HepG2 (cell line): ENCODE data around the gene CDV3. TPM values are rescaled to one million over a fixed set of nuclear protein-coding genes. Genes with fewer than 3 reads are reported as not detected.
A peak's percentile ranks its signal among the peaks of the same experiment; 100 is the strongest.

Source experiments
- ATAC-seq: fragments of 200-7000 bp; cut with Tn5 transposase; 3 replicates; pipeline ENCODE4 v1.9.1; 2020; ENCODE audit warnings: mild to moderate bottlenecking, moderate library complexity
- BruUV-seq: library from RNA; stranded (reverse); fragments of 400-500 nt; replicated peaks from 2 replicates; lab custom pipeline; 2021; lab: Mats Ljungman, UMichigan
- CTCF ChIA-PET: fragments of 300-600 bp; formaldehyde crosslinking; extraction: SDS; loops from one replicate; lab custom pipeline; 2021; ENCODE audit warnings: low total read pairs, inconsistent platforms, low intra/inter-chr PET ratio; lab: Yijun Ruan, JAX
- POLR2A ChIA-PET: fragments of 350-600 bp; sonication (Branson Sonifier 250); formaldehyde crosslinking; loops from one replicate; lab custom pipeline; 2020; ENCODE audit warnings: antibody characterized with exemption, inconsistent platforms; lab: Yijun Ruan, JAX
- DNase-seq: peaks from one replicate; pipeline ENCODE4 v3.0.0-alpha.2; 2015; ENCODE audit warnings: low spot score
- FAIRE-seq: peaks from 3 replicates; lab custom pipeline; 2011; peaks lifted over from hg19 to GRCh38; lab: Jason Lieb, UNC
- H2AFZ ChIP-seq: one replicate; pipeline ENCODE4 v1.6.1; 2011; ENCODE audit warnings: low read length, inconsistent platforms
- H3K27ac ChIP-seq: fragments of 300-600 bp; 3 replicates; pipeline ENCODE4 v1.8.0; 2011; ENCODE audit warnings: mixed run types, mild to moderate bottlenecking, mixed read lengths, low read length, inconsistent platforms; ENCODE audit not compliant: insufficient read depth; ENCODE audit errors: extremely low read length
- H3K27me3 ChIP-seq, 2 experiments: fragments of 200-600 bp in 1 of 2; 2 replicates in 1 of 2; 3 replicates in 1 of 2; pipeline versions ENCODE4 v1.6.0 to v1.8.0; 2011; ENCODE audit warnings: low read length in 2 of 2, mild to moderate bottlenecking in 2 of 2, moderate library complexity in 2 of 2, inconsistent platforms in 1 of 2; ENCODE audit not compliant: insufficient read depth in 2 of 2, control insufficient read depth in 1 of 2
- H3K36me3 ChIP-seq, 2 experiments: fragments of 200-600 bp in 1 of 2; replicated peaks in 1 of 2; 2 replicates in 1 of 2; 3 replicates in 1 of 2; pipeline versions ENCODE4 v1.5.1 to v1.8.0; 2011; ENCODE audit warnings: low read length in 2 of 2, inconsistent platforms in 1 of 2; ENCODE audit not compliant: insufficient read depth in 2 of 2, control insufficient read depth in 1 of 2
- H3K4me1 ChIP-seq: 2 replicates; pipeline ENCODE4 v1.5.1; 2012; ENCODE audit warnings: low read length, inconsistent platforms; ENCODE audit not compliant: insufficient read depth
- H3K4me2 ChIP-seq: 2 replicates; pipeline ENCODE4 v1.6.0; 2011; ENCODE audit warnings: low read depth, low read length, inconsistent platforms
- H3K4me3 ChIP-seq, 3 experiments: fragments of 200-600 bp in 1 of 3; sonication (generic), shearing (Covaris generic) in 1 of 3; replicated peaks in 1 of 3; 2 replicates each; pipeline ENCODE4 v1.5.1; 2011 to 2016; ENCODE audit warnings: low read length in 3 of 3, inconsistent platforms in 2 of 3, low read depth in 2 of 3, mild to moderate bottlenecking in 2 of 3, control low read depth in 1 of 3, mixed read lengths in 1 of 3; ENCODE audit not compliant: insufficient read depth in 1 of 3
- H3K79me2 ChIP-seq: one replicate; pipeline ENCODE4 v1.6.1; 2011; ENCODE audit warnings: low read length, inconsistent platforms; ENCODE audit not compliant: insufficient read depth
- H3K9ac ChIP-seq: 2 replicates; pipeline ENCODE4 v1.6.0; 2011; ENCODE audit warnings: mild to moderate bottlenecking, low read depth, low read length, inconsistent platforms; ENCODE audit not compliant: insufficient read depth
- H3K9me3 ChIP-seq: 2 replicates; pipeline ENCODE4 v1.5.1; 2012; ENCODE audit warnings: mild to moderate bottlenecking, low read length
- H4K20me1 ChIP-seq: 2 replicates; pipeline ENCODE4 v1.6.0; 2011; ENCODE audit warnings: inconsistent platforms, mild to moderate bottlenecking, low read length, moderate library complexity; ENCODE audit not compliant: insufficient read depth
- ASH2L ChIP-seq: fragments of 300-600, 200-600 bp; sonication (generic); IDR thresholded peaks from 2 replicates; pipeline ENCODE4 v1.7.0; 2017; ENCODE audit warnings: low read depth, mild to moderate bottlenecking, moderate library complexity, mixed read lengths, low read length; ENCODE audit not compliant: insufficient read length
- ESRRA ChIP-seq: sonication (generic); formaldehyde crosslinking; IDR thresholded peaks from 2 replicates; pipeline ENCODE4 v1.5.1; 2020; ENCODE audit warnings: mild to moderate bottlenecking, low read depth, missing genetic modification reagents
- FOSL2 ChIP-seq: sonication (generic); formaldehyde crosslinking; IDR thresholded peaks from 2 replicates; pipeline ENCODE4 v1.4.0; 2020; ENCODE audit warnings: missing genetic modification reagents
- GATAD2A ChIP-seq: IDR thresholded peaks from 2 replicates; pipeline ENCODE4 v1.6.1; 2016
- HCFC1 ChIP-seq: fragments of 150-350 bp; IDR thresholded peaks from 2 replicates; pipeline ENCODE4 v1.6.1; 2014; ENCODE audit warnings: low read depth, low read length
- HNF4A ChIP-seq: sonication (generic); formaldehyde crosslinking; IDR thresholded peaks from 2 replicates; pipeline ENCODE4 v1.4.0; 2020; ENCODE audit warnings: missing genetic modification reagents
- HNF4G ChIP-seq, 2 experiments: sonication (generic) in 1 of 2; formaldehyde crosslinking in 1 of 2; IDR thresholded peaks; 2 replicates each; pipeline versions ENCODE4 v1.4.0 to v1.6.1; 2011 to 2020; ENCODE audit warnings: borderline replicate concordance in 2 of 2, low read depth in 2 of 2, mild to moderate bottlenecking in 2 of 2, low read length in 1 of 2, missing genetic modification reagents in 1 of 2, moderate library complexity in 1 of 2
- NCOR1 ChIP-seq: fragments of 200-600 bp; sonication (generic); IDR thresholded peaks from 2 replicates; pipeline ENCODE4 v1.7.0; 2017; ENCODE audit warnings: antibody characterized with exemption, low read length, borderline replicate concordance
- ZKSCAN5 ChIP-seq: sonication (generic); formaldehyde crosslinking; IDR thresholded peaks from 2 replicates; pipeline ENCODE4 v1.5.1; 2020; ENCODE audit warnings: mild to moderate bottlenecking, missing genetic modification reagents
- ZNF557 ChIP-seq: sonication (generic); formaldehyde crosslinking; IDR thresholded peaks from 2 replicates; pipeline ENCODE4 v1.4.0; 2020; ENCODE audit warnings: missing genetic modification reagents
- WGBS: methylation state at CpG from one replicate; pipeline ENCODE4 v1.1.6; 2017; ENCODE audit warnings: low lambda C conversion rate; 5-methylcytosine and 5-hydroxymethylcytosine counted together
- in situ Hi-C: cut with HindIII; loops from 2 replicates; pipeline ENCODE4 v1.10.0; 2017; ENCODE audit warnings: low pct_unique_long_range_greater_than_20kb; ENCODE audit not compliant: extremely low pct_ligation_motif_present
- intact Hi-C: fragments of 100-400 bp; cut with micrococcal nuclease; formaldehyde crosslinking; loops from one replicate; pipeline ENCODE4 v1.10.0; 2022; ENCODE audit not compliant: unreplicated experiment
- polyA plus RNA-seq, 8 experiments: library from polyadenylated mRNA; depleted of rRNA in 3 of 8; stranded (reverse) in 7 of 8; unstranded in 1 of 8; fragments of >200 nt; fragmentation: Illumina TruSeq in 4 of 8; extraction: Trizol in 4 of 8; gene quantifications; 2 replicates each; pipeline versions ENCODE4 v1.2.1 to v1.2.3, GENCODE V29; 2011 to 2016; ENCODE audit warnings: low read depth in 4 of 8, missing spikeins in 1 of 8, mixed read lengths in 1 of 8; ENCODE audit not compliant: insufficient read depth in 1 of 8
- total RNA-seq, 5 experiments: library from RNA; depleted of rRNA; stranded (reverse); fragments of >200 nt; fragmentation: Illumina TruSeq; extraction: Trizol; gene quantifications; 2 replicates each; pipeline ENCODE4 v1.2.3, GENCODE V29; 2016; ENCODE audit warnings: low read depth in 1 of 5
- TF ChIP-seq, protein P1 (sequence below): sonication (generic); formaldehyde crosslinking; conservative IDR thresholded peaks from 2 replicates; pipeline ENCODE4 v1.4.0; 2020; ENCODE audit warnings: mild to moderate bottlenecking, missing genetic modification reagents, moderate library complexity
- TF ChIP-seq, protein P2 (sequence below): sonication (generic); formaldehyde crosslinking; IDR thresholded peaks from 2 replicates; pipeline ENCODE4 v1.4.0; 2020; ENCODE audit warnings: missing genetic modification reagents, mild to moderate bottlenecking, borderline replicate concordance
- TF ChIP-seq, protein P3 (sequence below): IDR thresholded peaks from 2 replicates; pipeline ENCODE4 v1.6.1; 2016; ENCODE audit warnings: missing compliant biosample characterization, missing genetic modification reagents, borderline replicate concordance

Gene CDV3
- total and polyA plus RNA-seq, 2 of the 13 experiments (the other 11 are each of a cell fraction or from before 2014, with no cell fraction given): 46.6 to 145 TPM

DNA sequence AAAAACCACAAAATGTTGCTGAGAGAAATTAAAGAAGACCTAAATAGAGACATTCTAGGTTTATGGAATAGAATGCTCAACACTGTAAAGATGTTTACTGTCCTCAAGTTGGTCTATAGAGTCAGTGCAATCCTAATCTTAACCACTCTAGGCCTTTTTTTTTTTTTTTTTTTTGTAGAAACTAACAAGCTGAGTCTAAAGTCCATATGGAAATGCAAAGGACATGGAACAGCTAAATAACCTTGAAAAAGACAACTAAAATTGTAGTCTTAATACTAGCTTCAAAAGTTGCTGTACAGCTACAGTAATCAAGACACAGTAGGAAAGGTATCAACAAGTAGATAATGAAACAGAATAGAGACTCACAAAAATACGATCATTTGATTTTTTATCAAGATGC lies 32.9 kb downstream of the CDV3 start:
- peak overlapping the region; percentile 37 for H3K27ac ChIP-seq
- peaks cover 0 to 30% of the 10 kb centered on the region in 2 experiments; a peak in 3 of 5 replicates for H3K36me3 ChIP-seq
- H3K27me3 ChIP-seq: no peaks in the 10 kb centered on the region
- H3K4me3 ChIP-seq: no peak overlapping the region
- H4K20me1 ChIP-seq: no peaks in the 10 kb centered on the region
- no peaks in the 10 kb centered on the region for H3K79me2 ChIP-seq
- FAIRE-seq: no peak
- DNase-seq: peak; percentile 38
- POLR2A ChIA-PET: interaction anchor here (0.7 to 1.5 kb wide), 6 partner anchors 10 to 140 kb away, joined by 3 to 11 read pairs (median 4); partner anchors contain the start of genes CDV3 and TF
- in situ Hi-C loops (no loop called here), intact Hi-C loops (no loop called here)
- H3K9ac ChIP-seq: no peak overlapping the region
- CTCF ChIA-PET: no interaction called here
- no peak for ATAC-seq
- peaks cover 17% of the 10 kb centered on the region for H3K4me1 ChIP-seq
- no peak overlapping the region for H2AFZ ChIP-seq
- no peaks in the 10 kb centered on the region for H3K9me3 ChIP-seq
- no TSS peak for BruUV-seq
- WGBS: 83% methylated on average over 1 of the region's 1 CpG
- peak overlapping the region; percentile 52 for H3K4me2 ChIP-seq
- TF ChIP-seq, protein P1, sequence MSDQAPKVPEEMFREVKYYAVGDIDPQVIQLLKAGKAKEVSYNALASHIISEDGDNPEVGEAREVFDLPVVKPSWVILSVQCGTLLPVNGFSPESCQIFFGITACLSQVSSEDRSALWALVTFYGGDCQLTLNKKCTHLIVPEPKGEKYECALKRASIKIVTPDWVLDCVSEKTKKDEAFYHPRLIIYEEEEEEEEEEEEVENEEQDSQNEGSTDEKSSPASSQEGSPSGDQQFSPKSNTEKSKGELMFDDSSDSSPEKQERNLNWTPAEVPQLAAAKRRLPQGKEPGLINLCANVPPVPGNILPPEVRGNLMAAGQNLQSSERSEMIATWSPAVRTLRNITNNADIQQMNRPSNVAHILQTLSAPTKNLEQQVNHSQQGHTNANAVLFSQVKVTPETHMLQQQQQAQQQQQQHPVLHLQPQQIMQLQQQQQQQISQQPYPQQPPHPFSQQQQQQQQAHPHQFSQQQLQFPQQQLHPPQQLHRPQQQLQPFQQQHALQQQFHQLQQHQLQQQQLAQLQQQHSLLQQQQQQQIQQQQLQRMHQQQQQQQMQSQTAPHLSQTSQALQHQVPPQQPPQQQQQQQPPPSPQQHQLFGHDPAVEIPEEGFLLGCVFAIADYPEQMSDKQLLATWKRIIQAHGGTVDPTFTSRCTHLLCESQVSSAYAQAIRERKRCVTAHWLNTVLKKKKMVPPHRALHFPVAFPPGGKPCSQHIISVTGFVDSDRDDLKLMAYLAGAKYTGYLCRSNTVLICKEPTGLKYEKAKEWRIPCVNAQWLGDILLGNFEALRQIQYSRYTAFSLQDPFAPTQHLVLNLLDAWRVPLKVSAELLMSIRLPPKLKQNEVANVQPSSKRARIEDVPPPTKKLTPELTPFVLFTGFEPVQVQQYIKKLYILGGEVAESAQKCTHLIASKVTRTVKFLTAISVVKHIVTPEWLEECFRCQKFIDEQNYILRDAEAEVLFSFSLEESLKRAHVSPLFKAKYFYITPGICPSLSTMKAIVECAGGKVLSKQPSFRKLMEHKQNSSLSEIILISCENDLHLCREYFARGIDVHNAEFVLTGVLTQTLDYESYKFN (CRISPR knock-in tag): peak; percentile 42
- TF ChIP-seq ESRRA: 0 out of 2 replicates have a peak, but pooled peaks have one; percentile 51
- TF ChIP-seq NCOR1: peak; percentile 43; the same call in 1 of the 2 replicates
- TF ChIP-seq ZNF557: no peak
- TF ChIP-seq, protein P2, sequence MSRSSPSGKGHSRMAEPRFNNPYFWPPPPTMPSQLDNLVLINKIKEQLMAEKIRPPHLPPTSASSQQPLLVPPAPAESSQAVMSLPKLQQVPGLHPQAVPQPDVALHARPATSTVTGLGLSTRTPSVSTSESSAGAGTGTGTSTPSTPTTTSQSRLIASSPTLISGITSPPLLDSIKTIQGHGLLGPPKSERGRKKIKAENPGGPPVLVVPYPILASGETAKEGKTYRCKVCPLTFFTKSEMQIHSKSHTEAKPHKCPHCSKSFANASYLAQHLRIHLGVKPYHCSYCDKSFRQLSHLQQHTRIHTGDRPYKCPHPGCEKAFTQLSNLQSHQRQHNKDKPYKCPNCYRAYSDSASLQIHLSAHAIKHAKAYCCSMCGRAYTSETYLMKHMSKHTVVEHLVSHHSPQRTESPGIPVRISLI (CRISPR knock-in tag): peak; percentile 75
- peak; percentile 52 for TF ChIP-seq HNF4A (CRISPR knock-in tag)
- no peak for TF ChIP-seq ZKSCAN5 (CRISPR knock-in tag)
- no peak for TF ChIP-seq FOSL2
- TF ChIP-seq, protein P3, sequence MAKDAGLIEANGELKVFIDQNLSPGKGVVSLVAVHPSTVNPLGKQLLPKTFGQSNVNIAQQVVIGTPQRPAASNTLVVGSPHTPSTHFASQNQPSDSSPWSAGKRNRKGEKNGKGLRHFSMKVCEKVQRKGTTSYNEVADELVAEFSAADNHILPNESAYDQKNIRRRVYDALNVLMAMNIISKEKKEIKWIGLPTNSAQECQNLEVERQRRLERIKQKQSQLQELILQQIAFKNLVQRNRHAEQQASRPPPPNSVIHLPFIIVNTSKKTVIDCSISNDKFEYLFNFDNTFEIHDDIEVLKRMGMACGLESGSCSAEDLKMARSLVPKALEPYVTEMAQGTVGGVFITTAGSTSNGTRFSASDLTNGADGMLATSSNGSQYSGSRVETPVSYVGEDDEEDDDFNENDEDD (CRISPR knock-in tag): no peak
- no peak for TF ChIP-seq HCFC1
- peak; percentile 15; the same call in 1 of the 2 replicates for TF ChIP-seq HNF4G (IDR thresholded peaks at IDR 0.05; ENCODE audit: borderline replicate concordance, low read depth, low read length)
- TF ChIP-seq HNF4G (CRISPR knock-in tag; IDR thresholded peaks at IDR 0.05; ENCODE audit: borderline replicate concordance, low read depth): no peak
- TF ChIP-seq ASH2L: peak; percentile 35
- TF ChIP-seq GATAD2A (CRISPR knock-in tag): 0 out of 2 replicates have a peak, but pooled peaks have one; percentile 25
